ENCODE results near the gene PGAP3.
"Not testable (repeated sequence)": the region's sequence is repeated elsewhere in the genome, so short reads cannot be mapped to it uniquely, and the experiment has no call there.

Gene PGAP3, protein sequence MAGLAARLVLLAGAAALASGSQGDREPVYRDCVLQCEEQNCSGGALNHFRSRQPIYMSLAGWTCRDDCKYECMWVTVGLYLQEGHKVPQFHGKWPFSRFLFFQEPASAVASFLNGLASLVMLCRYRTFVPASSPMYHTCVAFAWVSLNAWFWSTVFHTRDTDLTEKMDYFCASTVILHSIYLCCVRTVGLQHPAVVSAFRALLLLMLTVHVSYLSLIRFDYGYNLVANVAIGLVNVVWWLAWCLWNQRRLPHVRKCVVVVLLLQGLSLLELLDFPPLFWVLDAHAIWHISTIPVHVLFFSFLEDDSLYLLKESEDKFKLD

DNA sequence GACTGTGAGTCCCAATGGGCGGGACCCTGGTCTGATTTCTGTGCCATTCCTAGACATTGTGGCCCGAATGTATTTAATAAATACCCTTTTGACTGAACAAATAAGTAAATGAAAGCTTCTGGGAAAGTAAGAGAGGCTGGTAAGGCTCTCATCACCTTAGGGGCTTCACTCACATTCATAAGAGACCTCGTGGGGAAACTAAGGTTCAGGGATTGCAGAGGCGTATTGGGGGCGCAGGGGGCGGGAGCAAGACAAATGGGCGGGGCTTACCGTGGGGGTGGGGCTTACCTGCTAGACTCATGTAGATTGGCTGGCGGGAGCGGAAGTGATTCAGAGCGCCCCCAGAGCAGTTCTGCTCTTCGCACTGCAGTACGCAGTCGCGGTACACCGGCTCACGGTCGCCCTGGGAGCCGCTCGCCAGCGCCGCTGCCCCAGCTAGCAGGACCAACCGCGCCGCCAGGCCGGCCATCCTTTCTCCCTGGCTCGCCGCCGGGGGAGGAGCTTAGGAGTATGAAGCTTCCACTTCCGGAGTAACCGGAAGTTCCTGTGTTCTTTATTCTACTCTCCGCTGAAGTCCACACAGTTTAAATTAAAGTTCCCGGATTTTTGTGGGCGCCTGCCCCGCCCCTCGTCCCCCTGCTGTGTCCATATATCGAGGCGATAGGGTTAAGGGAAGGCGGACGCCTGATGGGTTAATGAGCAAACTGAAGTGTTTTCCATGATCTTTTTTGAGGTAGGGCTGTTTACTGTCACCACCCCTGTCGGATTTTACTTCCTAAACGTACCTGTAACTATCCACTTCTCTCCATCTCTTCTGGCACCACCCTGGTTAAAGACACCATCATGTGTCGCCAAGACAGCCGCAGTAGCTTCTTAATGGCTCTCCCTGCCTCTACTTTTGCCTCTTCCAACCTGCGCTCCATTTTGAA is at the start of gene PGAP3:
PGAP3 (minus strand) TSS at position 512 of the 929 bp plus-strand sequence; CDS start at position 469, 43 bp downstream.
- DNase-seq, result peak in 54 of 56 donors; percentile 45 to 96 (median 85)

DNA sequence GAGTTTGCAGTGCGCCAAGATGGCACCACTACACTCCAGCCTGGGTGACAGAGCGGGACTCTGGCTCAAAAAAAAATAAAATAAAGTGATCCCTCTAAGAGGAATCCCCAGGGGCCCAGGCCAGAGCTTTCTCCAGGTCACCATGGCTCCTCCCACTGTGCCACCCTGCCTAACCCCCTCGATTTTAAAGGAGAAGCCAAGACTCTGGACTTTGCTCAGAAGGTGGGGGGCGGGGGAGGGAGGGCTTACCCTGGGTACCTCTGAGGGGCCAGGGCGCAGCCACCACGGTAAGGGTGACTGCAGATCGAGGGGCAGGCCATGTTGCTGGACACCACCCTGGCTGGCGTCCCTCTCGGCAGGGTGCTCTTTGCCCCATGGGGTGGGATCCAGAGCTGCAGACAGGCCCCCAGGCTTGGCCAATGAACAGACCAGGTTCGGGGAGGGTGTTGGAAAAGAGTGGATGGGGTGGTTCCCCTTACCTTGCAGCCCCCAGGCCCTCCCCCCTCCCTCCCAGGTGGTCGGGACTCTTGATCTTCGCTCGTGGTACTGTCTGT is 49.4 kb upstream of the PGAP3 start:
- no peak for DNase-seq

DNA sequence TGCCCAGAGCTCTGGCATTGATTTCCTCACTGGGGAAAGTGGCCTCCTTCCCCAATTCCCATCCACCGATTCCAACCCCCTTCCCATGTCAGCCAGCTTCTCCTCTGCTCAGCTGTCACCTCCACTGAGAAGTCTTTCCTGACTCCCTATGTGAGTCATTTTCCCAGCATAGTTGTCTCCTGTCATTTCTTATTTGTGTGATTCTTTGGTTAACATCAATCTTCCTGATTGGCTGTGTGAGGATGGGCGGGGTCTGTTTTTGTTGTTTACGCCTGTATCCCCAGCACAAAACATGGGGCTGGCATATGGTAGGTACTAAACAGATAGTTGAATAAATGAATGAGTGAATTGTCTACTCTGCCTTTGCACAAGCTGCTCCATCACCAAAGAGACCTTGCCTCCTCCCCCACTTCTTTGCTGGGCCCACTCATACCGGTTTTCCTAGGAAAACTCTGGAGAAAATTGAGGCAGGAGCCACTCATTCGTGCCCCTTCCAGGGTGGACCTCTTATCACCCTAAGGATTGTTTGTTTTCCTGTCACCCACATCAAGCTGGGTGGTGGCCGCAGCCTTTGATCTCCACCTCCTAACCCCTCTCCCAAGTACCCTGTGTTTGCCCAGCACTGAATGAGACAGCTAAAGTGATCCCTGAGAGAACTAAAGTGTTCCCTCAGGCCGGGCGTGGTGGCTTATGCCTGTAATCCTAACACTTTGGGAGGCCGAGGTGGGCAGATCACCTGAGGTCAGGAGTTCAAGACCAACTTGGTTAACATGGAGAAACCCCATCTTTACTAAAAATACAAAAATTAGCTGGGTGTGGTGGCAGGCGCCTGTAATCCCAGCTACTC is 48.7 kb upstream of the PGAP3 start:
- DNase-seq, result no peak

DNA sequence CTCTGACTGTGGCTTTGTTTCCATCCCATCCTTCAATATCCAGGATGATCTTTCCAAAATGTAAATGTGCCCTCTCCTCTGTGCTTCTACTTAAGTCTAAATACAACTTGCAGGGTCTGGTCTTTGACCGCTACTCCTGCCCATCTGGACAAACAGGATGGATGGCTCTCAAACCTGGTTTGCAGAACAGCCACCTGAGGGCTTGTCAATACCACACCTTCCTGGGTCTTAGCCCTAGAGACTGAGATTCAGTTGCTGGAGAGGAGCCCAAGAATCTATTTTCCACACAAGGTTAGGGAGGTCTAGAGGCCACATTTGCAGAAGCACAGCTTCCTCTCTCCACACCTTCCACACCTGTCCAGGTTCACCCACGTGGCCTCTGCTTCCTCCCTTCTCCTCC is 48.0 kb upstream of the PGAP3 start:
- DNase-seq, result no peak

DNA sequence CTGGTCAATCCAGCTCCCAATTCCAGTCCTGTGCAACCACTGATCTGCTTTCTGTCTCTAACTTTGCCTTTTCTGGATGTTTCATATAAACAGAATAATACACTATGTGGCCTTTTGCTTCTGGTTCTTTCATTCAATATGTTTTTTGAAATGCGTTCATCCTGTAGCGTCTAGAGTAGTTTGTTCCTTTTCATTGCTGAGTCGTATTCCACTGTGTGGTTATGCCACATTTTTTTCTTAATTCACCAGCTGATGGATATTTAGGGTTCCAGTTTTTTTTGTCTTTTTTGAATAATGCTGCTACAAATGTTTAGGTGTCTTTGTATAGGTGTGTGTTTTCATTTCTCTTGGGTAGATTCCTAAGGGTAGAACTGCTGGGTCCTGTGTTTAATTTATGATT is 44.7 kb upstream of the PGAP3 start:
- DNase-seq, result no peak

DNA sequence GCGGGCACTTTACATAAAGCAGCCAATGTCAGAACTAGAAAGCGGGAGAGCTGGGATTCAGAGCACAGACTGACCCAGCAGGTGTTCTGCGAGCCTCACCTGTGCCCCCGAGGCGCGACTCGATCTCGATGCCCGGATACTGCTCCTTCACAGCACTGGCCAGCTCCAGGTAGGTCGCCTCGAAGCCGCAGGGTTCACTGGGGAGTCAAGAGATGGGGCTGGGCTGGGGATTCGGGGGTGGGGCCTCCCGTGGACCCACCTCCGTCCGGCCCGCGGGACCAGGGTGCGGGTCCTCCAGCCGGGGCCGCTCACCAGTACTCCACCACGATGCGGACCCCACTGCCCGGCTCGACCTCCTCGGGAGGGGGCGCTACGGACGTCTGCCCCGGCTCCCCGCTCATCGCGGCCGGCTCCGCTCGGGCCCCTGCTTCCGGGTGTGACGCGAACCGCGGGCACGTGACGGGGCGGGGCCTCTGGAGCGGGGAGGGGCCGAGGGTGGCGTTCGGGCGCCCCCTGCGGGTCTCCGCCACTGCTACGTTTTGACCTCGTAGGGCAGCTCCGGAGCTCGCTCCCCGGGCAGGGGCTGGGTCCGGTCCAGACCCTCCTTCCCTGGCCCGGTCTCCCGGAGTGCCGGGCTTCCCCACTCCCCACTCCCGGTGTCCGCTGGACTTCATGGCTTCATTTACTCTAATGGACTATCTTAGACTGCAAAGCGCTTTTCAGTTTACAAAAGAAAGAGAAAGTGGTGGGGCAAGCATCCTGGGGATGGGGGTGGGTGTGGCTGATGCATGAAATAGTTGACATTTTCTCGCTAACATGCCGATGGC is 42.5 kb upstream of the PGAP3 start, which contains the start of gene MIEN1:
MIEN1 (minus strand) TSS at position 438 of the 827 bp plus-strand sequence; CDS start at position 401, 37 bp downstream.
- DNase-seq, result peak in 55 of 56 donors; percentile 22 to 97 (median 84)

DNA sequence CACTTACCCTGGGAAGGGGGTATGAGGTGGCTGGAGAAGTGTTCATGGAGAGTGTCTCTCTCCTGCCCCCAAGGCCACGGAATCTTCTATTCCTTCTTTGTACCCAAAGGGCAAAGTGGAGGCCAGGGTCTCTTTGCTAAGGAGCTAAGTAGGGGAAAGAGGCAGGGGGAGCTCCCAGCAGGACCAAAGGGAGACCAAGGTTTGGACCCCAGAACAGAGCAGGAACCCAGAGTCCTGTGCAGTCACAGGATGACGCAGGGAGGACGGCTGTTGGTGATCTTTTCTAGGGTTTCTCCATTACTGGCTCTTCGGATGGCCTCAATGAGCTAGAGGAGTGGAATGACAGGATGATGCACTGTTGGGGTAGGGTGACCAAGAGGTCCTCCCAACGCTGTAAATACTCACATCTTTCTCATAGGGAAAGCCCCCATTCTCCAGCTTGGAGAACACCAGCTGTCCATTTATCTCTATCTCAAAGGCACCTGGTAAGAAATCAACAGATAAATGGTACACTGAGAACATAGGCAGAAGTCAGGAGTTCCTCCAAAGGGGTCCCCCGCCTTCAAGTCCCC is 41.5 kb upstream of the PGAP3 start:
- no peak for DNase-seq

DNA sequence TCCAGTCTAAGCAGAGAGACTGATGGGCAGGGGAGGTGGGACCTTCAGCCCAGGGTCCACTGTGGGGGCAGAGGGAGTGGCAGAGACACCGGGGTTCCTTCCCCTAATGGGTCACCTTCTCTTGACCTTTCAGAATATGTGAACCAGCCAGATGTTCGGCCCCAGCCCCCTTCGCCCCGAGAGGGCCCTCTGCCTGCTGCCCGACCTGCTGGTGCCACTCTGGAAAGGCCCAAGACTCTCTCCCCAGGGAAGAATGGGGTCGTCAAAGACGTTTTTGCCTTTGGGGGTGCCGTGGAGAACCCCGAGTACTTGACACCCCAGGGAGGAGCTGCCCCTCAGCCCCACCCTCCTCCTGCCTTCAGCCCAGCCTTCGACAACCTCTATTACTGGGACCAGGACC is 39.7 kb upstream of the PGAP3 start:
- DNase-seq, result no peak

DNA sequence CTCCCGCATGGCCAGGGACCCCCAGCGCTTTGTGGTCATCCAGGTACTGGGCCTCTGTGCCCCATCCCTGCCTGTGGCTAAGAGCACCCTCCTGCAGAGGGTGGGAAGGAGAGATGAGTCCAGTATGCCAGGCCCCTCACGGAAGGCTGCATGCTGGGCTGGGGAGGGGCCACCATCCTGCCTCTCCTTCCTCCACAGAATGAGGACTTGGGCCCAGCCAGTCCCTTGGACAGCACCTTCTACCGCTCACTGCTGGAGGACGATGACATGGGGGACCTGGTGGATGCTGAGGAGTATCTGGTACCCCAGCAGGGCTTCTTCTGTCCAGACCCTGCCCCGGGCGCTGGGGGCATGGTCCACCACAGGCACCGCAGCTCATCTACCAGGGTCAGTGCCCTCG is 38.8 kb upstream of the PGAP3 start:
- no peak for DNase-seq

DNA sequence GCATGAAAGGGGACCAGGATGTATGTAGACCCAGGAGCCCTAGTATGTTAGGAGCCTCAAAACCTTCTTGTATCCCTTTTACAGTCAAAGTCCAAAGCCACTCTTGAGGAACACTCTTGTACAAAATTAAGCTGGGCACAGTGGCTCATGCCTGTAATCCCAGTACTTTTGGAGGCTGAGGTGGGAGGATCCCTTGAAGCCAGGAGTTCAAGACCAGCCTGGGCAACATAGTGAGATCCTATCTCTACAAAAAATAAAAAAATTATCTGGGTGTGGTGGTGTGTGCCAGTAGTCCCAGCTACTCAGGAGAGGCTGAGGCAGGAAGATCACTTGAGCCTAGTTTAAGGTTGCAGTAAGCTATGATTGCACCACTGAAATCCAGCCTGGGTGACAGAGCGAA is 38.1 kb upstream of the PGAP3 start:
- not testable (repeated sequence) for DNase-seq

DNA sequence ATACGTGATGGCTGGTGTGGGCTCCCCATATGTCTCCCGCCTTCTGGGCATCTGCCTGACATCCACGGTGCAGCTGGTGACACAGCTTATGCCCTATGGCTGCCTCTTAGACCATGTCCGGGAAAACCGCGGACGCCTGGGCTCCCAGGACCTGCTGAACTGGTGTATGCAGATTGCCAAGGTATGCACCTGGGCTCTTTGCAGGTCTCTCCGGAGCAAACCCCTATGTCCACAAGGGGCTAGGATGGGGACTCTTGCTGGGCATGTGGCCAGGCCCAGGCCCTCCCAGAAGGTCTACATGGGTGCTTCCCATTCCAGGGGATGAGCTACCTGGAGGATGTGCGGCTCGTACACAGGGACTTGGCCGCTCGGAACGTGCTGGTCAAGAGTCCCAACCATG is 36.9 kb upstream of the PGAP3 start:
- DNase-seq, result no peak

DNA sequence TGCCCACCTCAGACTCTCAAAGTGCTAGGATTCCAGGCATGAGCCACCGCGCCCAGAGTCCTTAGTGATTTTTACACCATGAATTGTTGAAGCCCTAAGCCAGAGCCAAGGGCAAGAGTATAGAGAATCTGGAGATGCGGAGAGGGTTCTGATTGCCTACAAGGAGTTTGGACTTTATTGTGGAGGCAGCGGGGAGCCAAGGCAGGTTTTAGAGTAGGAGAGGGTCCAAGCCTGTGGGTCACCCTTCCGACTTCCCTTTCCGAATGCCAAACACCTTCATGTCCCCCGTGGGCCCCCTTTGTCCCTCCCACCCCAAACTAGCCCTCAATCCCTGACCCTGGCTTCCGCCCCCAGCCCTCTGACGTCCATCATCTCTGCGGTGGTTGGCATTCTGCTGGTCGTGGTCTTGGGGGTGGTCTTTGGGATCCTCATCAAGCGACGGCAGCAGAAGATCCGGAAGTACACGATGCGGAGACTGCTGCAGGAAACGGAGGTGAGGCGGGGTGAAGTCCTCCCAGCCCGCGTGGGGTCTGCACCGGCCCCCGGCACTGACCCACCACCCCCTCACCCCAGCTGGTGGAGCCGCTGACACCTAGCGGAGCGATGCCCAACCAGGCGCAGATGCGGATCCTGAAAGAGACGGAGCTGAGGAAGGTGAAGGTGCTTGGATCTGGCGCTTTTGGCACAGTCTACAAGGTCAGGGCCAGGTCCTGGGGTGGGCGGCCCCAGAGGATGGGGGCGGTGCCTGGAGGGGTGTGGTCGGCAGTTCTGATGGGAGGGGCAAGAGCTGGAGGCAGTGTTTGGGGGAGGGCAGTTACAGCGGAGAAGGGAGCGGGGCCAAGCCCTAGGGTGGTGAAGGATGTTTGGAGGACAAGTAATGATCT is 35.4 kb upstream of the PGAP3 start:
- DNase-seq, result no peak

DNA sequence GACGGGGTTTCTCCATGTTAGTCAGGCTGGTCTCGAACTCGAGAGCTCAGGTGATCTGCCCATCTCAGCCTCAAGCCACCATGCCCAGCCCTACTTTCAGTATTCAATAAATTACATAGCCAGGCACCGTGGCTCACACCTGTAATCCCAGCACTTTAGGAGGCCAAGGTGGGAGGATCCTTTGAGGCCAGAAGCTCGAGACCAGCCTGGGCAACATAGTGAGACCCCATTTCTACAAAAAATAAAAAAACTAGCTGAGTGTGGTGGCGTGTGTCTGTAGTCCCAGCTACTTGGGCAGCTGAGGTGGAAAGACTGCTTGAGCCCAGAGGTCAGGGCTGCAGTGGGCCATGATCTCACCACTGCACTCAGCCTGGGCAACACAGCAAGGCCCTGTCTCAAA is 34.2 kb upstream of the PGAP3 start:
- no peak for DNase-seq

DNA sequence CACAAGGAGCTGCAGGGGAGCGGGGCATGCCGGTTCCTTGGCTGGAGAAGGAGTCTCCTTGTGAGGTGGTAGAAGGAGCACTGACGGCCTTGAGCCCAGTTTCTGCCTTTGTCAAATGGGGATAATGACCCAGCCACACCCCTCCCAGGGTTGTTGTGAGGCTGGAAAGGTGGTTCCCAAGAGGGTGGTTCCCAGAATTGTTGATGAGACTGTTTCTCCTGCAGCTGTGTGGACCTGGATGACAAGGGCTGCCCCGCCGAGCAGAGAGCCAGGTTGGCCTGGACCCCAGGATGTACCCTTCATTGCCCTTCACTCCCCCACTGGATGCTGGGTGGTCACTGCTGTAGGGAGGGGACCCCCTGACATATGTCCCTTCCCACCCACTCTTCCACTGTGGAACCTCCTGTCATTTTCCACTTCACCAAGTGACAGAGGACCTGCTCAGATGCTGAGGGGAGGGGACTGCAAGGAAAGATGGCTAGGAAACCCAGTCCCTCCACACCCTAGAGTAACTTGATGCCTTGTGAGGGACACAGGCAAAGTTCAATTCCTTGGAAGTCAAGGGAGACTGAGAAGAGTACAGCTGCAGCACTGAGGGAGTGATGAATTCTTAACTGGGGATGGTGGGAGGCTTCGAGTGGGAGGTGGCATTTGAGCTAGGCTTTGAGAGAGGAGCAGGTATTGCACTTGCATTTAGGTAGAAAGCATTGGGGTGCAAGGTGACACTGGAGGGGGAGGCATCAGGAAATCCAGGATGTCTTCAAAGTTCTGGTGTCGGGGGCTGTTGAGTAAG is 31.9 kb upstream of the PGAP3 start:
- peak in 23 of 56 donors; percentile 6 to 75 (median 36) for DNase-seq

DNA sequence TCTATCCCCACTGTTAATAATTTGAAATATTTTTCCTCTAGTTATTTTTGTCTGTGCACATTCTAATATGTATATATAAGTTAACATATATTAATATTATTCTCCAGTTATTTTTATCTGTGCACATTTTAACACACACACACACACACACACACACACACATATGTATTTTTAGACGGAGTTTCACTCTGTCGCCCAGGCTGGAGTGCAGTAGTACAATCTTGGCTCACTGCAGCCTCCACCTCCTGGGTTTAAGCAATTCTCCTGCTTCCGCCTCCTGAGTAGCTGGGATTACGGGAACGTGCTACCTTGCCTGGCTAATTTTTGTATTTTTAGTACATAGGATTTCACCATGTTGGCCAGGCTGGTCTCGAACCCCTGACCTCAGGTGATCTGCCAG is 29.8 kb upstream of the PGAP3 start:
- no peak for DNase-seq

DNA sequence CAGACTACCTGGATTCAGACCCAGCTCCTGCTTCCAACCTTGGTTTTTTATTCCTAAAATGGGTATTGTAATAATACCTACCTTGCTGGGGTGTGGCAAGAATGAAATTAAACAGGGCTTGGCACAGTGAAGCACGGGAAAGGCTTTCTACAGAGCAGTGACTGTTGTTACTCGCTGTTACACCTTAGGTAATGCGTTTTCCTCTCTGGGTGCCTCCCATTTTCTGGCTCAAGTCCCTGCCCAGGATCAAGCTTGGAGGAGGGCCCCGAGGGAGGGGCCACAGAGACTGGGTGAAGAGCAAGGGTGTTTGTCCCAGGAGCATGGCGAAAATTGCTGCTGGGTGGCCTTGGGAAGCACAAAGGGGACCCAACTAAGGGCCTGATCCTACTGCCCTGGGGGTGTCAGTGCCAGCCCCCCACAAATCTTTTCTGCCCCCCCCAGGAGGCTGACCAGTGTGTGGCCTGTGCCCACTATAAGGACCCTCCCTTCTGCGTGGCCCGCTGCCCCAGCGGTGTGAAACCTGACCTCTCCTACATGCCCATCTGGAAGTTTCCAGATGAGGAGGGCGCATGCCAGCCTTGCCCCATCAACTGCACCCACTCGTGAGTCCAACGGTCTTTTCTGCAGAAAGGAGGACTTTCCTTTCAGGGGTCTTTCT is 29.2 kb upstream of the PGAP3 start:
- DNase-seq, result no peak
